Sigmoid colon (tissue), 3 donors: ENCODE results near the gene PRDM12.

Experiments
- POLR2A ChIP-seq, 2 donors: fragments of 450-650 bp; IDR thresholded peaks; one replicate each; pipeline ENCODE4 v1.6.1; 2016; ENCODE audit warnings: antibody characterized with exemption in 2 of 2, mild to moderate bottlenecking in 2 of 2, moderate library complexity in 2 of 2
- TF ChIP-seq, protein P1 (sequence below), 4 experiments: fragments of 450-650 bp in 3 of 4; fragments of 200-600 bp in 1 of 4; IDR thresholded peaks; one replicate each; pipeline ENCODE4 v1.5.1; 2016 to 2019; ENCODE audit warnings: antibody characterized with exemption in 4 of 4, mild to moderate bottlenecking in 3 of 4, moderate library complexity in 2 of 4

DNA sequence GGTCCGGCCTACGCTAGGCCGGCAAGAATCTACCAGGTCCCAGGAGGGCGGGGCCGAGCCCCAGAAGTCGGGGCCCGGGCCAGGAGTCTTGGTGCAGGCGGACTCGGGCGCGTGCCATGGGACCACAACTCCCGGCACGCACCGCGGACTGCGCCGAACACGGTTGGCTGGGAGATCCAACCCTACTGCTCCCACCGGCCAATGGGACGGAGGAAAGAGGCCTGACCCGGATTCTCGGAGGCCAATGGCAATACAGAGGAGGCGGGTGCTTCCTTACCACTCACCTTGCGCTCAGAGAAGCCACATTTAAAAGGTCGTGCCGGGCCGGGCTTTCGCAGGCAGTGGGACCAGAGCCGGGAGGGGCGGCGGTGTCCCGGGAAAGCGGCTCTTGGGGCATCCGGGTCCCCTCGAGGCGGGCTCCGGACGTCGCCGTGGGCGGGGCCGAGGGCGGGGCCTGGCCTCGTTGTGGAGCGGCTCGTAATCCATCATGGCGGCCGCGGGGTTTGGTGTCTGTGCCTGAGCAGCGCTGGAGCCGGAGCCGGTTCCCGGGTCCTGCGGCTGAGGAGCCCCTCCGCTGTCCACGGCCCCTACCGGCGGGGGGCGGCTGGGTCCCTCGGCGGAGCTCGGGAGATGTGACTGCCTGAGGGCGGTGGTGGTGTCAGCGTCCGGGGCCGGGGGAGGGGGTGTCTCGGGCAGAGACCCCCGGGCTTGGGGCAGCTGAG is 48.3 kb downstream of the PRDM12 start:
- TF ChIP-seq, protein P1, sequence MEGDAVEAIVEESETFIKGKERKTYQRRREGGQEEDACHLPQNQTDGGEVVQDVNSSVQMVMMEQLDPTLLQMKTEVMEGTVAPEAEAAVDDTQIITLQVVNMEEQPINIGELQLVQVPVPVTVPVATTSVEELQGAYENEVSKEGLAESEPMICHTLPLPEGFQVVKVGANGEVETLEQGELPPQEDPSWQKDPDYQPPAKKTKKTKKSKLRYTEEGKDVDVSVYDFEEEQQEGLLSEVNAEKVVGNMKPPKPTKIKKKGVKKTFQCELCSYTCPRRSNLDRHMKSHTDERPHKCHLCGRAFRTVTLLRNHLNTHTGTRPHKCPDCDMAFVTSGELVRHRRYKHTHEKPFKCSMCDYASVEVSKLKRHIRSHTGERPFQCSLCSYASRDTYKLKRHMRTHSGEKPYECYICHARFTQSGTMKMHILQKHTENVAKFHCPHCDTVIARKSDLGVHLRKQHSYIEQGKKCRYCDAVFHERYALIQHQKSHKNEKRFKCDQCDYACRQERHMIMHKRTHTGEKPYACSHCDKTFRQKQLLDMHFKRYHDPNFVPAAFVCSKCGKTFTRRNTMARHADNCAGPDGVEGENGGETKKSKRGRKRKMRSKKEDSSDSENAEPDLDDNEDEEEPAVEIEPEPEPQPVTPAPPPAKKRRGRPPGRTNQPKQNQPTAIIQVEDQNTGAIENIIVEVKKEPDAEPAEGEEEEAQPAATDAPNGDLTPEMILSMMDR (IDR thresholded peaks at IDR 0.05), result no peak
- TF ChIP-seq POLR2A (IDR thresholded peaks at IDR 0.05), result peak; percentile 46 to 49
